Measurements from ENCODE around the gene SPIB. TPM values are rescaled to one million over a fixed set of nuclear protein-coding genes. Genes with fewer than 3 reads are reported as not detected.
"Not testable (repeated sequence)": the region's sequence is repeated elsewhere in the genome, so short reads cannot be mapped to it uniquely, and the experiment has no call there.

SPIB gene
- polyA plus RNA-seq, 2 donors = 0.06 to 0.22 TPM

DNA sequence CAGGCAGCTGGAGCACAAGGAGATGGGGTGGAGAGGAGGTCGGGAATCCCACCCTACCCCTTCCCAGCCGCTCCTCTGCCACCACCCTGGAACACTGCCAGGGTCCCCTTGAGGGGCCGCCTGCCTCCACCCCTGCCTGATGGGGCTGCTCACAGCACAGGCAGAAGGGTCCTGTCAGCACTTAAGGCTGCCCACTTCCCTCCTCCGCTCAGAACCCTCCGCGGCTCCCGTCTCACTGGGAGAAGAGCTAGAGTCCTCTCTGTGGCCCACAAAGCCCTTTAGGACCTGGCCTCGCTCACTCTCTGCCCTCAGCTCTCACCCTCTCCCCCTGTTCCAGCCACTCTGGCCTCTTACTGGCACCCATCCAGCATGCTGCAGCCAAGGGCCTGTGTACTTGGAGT lies 38.0 kb upstream of the SPIB start:
- WGBS, 2 donors = 76 to 79% methylated on average over 8 of the region's 8 CpGs
- H3K27me3 ChIP-seq (ENCODE audit: control insufficient read depth in 1 of 2, insufficient read depth in 2 of 2, low read length in 2 of 2) = no peaks in the 10 kb centered on the region
- H3K4me1 ChIP-seq (ENCODE audit: control insufficient read depth in 2 of 2, insufficient read depth in 2 of 2, low read length in 1 of 2) = no peaks in the 10 kb centered on the region
- no peak overlapping the region for H3K27ac ChIP-seq (ENCODE audit: low read depth in 2 of 2, low read length in 1 of 2)
- H3K36me3 ChIP-seq (ENCODE audit: control insufficient read depth in 2 of 2, insufficient read depth in 2 of 2, low read length in 1 of 2) = peaks cover 12 to 43% of the 10 kb centered on the region in 2 donors
- no peaks in the 10 kb centered on the region for H3K9me3 ChIP-seq (ENCODE audit: control insufficient read depth in 2 of 2, insufficient read depth in 1 of 2, low read depth in 1 of 2, low read length in 1 of 2)
- no peak overlapping the region for H3K4me3 ChIP-seq (ENCODE audit: low read depth in 1 of 2, low read length in 2 of 2)

DNA sequence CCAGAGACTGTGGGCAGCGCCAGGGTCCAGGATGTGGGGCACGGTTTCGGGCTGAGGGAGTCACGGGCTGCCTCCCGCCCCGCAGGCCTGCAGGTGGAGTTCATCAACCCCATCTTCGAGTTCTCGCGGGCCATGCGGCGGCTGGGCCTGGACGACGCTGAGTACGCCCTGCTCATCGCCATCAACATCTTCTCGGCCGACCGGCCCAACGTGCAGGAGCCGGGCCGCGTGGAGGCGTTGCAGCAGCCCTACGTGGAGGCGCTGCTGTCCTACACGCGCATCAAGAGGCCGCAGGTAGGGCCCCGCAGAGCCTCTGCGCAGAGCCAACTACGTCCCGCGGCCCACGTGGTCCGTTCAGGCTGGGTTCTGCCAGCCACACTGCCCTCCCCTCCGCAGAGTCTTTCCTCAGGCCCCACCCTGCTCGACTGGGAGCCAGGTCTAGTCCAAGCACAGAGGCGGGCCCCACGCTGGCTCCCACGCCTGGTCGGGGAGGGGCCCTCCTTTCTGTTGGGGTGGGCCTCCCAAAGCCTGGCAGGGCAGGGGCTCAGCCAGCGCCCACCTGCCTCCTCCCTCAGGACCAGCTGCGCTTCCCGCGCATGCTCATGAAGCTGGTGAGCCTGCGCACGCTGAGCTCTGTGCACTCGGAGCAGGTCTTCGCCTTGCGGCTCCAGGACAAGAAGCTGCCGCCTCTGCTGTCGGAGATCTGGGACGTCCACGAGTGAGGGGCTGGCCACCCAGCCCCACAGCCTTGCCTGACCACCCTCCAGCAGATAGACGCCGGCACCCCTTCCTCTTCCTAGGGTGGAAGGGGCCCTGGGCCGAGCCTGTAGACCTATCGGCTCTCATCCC lies 36.6 kb upstream of the SPIB start:
- Histone ChIP-seq H3K9me3 (ENCODE audit: control insufficient read depth in 2 of 2, insufficient read depth in 1 of 2, low read depth in 1 of 2, low read length in 1 of 2) (no peaks in the 10 kb centered on the region), H3K27ac (ENCODE audit: low read depth in 2 of 2, low read length in 1 of 2) (no peak overlapping the region), H3K4me1 (ENCODE audit: control insufficient read depth in 2 of 2, insufficient read depth in 2 of 2, low read length in 1 of 2) (no peaks in the 10 kb centered on the region), H3K36me3 (ENCODE audit: control insufficient read depth in 2 of 2, insufficient read depth in 2 of 2, low read length in 1 of 2) (peaks cover 12 to 43% of the 10 kb centered on the region in 2 donors), H3K4me3 (ENCODE audit: low read depth in 1 of 2, low read length in 2 of 2) (no peak overlapping the region), H3K27me3 (ENCODE audit: control insufficient read depth in 1 of 2, insufficient read depth in 2 of 2, low read length in 2 of 2) (no peaks in the 10 kb centered on the region)
- WGBS, 2 donors = 91 to 92% methylated on average over 54 to 58 of the region's 58 CpGs

DNA sequence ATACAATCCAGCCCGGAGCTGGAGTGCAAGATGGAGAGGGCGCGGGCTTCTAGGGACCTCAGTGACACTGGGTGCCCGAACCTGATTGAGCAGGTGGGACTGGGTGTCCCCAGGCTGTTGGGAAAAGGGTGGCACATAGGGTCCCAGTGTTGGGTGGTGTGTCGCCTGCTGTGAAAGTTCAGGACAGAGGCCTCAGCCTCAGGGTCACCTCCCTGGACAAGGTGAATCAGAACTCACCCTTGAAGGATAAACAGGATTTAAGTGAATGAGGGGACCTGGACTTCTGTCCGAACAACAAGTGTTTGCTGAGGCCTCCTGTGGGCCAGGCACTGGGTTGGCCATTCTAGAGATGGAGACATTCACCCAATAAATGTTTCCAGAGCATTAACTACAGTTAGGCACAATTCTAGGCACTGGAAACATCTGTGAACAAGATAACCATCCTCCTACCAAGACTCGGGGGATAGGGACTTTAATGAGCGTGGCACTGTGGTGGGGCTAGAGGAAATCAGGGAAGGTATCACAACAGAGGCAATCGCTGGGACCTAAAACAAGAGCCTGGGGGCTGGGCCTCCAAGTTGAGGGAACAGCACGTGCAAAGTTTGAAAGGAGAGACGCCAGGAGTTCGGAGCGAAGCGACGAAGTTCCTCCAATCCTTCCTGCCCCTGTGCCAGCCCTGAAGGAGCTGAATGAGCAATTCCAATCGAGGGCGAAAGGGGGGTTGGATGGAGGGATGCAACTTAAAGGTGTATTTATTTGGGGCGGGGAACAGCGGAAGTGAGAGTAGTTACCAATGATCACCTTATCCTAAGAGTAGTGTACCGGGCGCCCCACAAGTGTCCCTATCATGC lies 35.5 kb upstream of the SPIB start:
- H3K9me3 ChIP-seq (ENCODE audit: control insufficient read depth in 2 of 2, insufficient read depth in 1 of 2, low read depth in 1 of 2, low read length in 1 of 2) = no peaks in the 10 kb centered on the region
- peak overlapping the region; percentile 84 to 93 for H3K27ac ChIP-seq (ENCODE audit: low read depth in 2 of 2, low read length in 1 of 2)
- H3K4me3 ChIP-seq (ENCODE audit: low read depth in 1 of 2, low read length in 2 of 2) = peak overlapping the region; percentile 43 to 60
- peaks cover 12 to 46% of the 10 kb centered on the region in 2 donors for H3K36me3 ChIP-seq (ENCODE audit: control insufficient read depth in 2 of 2, insufficient read depth in 2 of 2, low read length in 1 of 2)
- no peaks in the 10 kb centered on the region for H3K27me3 ChIP-seq (ENCODE audit: control insufficient read depth in 1 of 2, insufficient read depth in 2 of 2, low read length in 2 of 2)
- H3K4me1 ChIP-seq (ENCODE audit: control insufficient read depth in 2 of 2, insufficient read depth in 2 of 2, low read length in 1 of 2) = no peaks in the 10 kb centered on the region
- WGBS, 2 donors = 43 to 50% methylated on average over 21 of the region's 21 CpGs

DNA sequence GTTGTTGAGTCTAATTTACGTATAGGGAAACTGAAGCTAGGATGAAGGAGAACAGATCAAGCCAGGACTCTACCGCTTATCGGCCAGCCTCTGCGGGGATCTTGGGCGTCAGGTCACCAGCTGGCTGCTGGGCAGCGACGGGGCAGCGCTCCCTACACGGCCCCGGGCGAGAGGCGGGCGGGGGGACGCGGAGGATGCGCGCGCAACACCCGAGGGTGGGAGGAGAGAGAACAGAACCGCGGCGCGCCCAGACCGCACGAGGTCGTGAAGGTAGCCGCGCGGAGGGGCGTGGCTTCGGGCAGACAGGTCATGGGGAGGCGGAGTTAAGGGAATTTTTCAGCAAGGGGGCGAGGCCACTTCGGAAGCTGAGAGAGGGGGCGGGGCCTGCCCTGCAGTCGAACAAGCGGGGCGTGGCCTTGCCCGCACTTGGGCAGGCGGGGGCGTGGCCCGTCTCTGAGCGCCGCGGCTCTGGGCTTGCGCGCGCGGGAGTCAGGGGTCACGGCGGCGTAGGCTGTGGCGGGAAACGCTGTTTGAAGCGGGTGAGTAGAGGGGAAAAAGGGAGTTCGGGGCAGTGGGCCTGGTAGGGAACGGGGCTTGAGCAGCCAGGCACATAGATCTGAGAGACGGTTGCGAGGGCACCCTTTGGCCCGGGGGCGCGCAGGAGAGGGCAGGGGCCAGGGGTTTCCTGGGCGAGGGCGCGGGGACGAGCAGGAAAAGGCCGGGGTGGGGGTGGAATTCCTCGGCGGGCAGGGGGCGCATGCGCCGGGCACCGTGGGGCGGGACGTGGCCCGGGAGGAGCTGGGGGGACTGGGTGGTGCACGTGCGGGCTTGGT lies 34.7 kb upstream of the SPIB start, which contains the start of gene POLD1:
TSS of gene POLD1 (plus strand) at position 496 of the 833 bp plus-strand sequence. CDS start 14,505 bp downstream, outside the sequence.
- Histone ChIP-seq H3K27me3 (ENCODE audit: control insufficient read depth in 1 of 2, insufficient read depth in 2 of 2, low read length in 2 of 2) (no peaks in the 10 kb centered on the region), H3K36me3 (ENCODE audit: control insufficient read depth in 2 of 2, insufficient read depth in 2 of 2, low read length in 1 of 2) (peaks cover 12 to 38% of the 10 kb centered on the region in 2 donors), H3K27ac (ENCODE audit: low read depth in 2 of 2, low read length in 1 of 2) (peak within 1 kb of the TSS; percentile 84 to 93), H3K4me3 (ENCODE audit: low read depth in 1 of 2, low read length in 2 of 2) (peak within 1 kb of the TSS; percentile 60 to 66), H3K9me3 (ENCODE audit: control insufficient read depth in 2 of 2, insufficient read depth in 1 of 2, low read depth in 1 of 2, low read length in 1 of 2) (no peaks in the 10 kb centered on the region), H3K4me1 (ENCODE audit: control insufficient read depth in 2 of 2, insufficient read depth in 2 of 2, low read length in 1 of 2) (no peaks in the 10 kb centered on the region)
- 1% methylated on average over 72 to 78 of the region's 78 CpGs for WGBS, 2 donors

DNA sequence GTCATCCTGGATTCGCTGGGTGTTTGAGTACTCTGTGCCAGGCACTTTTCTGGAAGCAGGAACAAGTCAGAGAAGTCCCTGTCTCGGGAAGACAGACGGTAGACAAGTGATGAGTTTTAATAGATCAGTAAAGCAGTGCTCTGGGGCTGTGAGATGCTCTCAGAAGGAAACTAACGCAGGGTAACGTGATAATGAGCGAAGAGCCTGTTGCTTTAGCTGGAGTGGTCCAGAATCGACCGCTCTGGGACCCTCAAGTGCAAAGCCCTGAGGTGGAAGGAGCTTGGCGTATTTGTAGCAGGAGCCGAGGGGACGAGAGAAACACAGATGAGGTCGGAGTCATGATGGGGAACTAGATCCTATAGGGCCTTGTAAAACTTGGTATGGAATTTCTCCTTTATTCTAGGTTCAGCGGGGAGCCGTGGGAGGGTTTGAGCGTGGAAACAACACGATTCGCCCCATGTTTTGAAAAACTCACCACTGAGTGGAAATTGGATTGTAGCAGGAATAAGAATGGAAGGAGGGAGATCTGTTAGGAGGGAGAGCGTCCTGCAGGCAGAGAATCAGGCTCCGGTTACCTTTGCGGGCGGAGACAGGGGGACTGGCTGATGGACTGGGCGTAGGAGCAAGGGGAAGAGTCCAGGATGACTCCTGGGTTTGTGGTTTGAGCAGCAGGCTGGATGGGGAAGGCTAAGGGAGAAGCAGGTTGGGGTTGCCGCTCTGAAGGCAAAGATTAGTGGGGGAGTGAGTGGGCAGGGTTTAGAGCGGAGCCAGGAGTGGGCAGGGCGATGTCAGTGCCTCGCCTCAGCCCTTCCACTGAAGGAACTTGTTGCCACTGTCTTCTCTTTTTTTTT lies 33.8 kb upstream of the SPIB start:
- no peaks in the 10 kb centered on the region for H3K27me3 ChIP-seq (ENCODE audit: control insufficient read depth in 1 of 2, insufficient read depth in 2 of 2, low read length in 2 of 2)
- peak overlapping the region; percentile 60 to 66 for H3K4me3 ChIP-seq (ENCODE audit: low read depth in 1 of 2, low read length in 2 of 2)
- no peaks in the 10 kb centered on the region for H3K9me3 ChIP-seq (ENCODE audit: control insufficient read depth in 2 of 2, insufficient read depth in 1 of 2, low read depth in 1 of 2, low read length in 1 of 2)
- H3K4me1 ChIP-seq (ENCODE audit: control insufficient read depth in 2 of 2, insufficient read depth in 2 of 2, low read length in 1 of 2) = no peaks in the 10 kb centered on the region
- peaks cover 7 to 31% of the 10 kb centered on the region in 2 donors for H3K36me3 ChIP-seq (ENCODE audit: control insufficient read depth in 2 of 2, insufficient read depth in 2 of 2, low read length in 1 of 2)
- H3K27ac ChIP-seq (ENCODE audit: low read depth in 2 of 2, low read length in 1 of 2) = peak overlapping the region; percentile 56 to 85
- WGBS, 2 donors = 10 to 14% methylated on average over 26 of the region's 26 CpGs

DNA sequence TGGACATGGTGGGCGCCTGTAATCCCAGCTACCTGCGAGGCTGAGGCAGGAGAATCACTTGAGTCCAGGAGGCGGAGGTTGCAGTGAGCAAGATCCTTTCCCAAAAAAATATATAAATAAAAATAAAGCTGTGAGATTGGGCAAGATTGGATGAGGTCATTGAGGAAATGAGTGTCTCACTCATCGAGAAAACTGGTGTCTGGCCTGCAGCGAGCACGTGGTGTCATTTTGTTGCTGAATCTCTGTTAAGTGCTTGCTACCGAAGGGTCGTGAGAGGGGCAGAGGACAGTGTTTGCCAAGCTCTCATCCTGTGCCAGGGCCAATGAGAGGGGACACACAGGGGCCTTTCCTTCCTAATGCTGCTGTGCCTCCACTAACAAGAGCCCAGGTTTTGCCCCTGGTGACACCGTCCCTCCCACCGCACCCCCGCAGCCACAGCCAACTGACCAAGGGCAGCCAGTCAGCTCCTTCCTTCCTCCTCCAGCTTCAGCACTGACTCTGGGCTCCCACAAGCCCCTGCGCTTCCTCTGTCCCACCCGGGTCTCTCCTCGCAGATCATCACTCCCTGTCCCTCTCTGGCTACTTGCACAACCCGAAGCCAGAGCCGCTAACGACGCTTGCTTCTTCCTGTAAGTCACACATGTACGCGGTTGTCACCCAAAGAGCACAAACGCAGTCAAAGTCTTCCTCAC lies 31.4 kb upstream of the SPIB start:
- peaks cover 0 to 9% of the 10 kb centered on the region in 2 donors for H3K36me3 ChIP-seq (ENCODE audit: control insufficient read depth in 2 of 2, insufficient read depth in 2 of 2, low read length in 1 of 2)
- WGBS, 2 donors = 87 to 90% methylated on average over 21 of the region's 21 CpGs
- no peaks in the 10 kb centered on the region for H3K27me3 ChIP-seq (ENCODE audit: control insufficient read depth in 1 of 2, insufficient read depth in 2 of 2, low read length in 2 of 2)
- no peak overlapping the region for H3K4me3 ChIP-seq (ENCODE audit: low read depth in 1 of 2, low read length in 2 of 2)
- no peaks in the 10 kb centered on the region for H3K9me3 ChIP-seq (ENCODE audit: control insufficient read depth in 2 of 2, insufficient read depth in 1 of 2, low read depth in 1 of 2, low read length in 1 of 2)
- no peaks in the 10 kb centered on the region for H3K4me1 ChIP-seq (ENCODE audit: control insufficient read depth in 2 of 2, insufficient read depth in 2 of 2, low read length in 1 of 2)
- no peak overlapping the region for H3K27ac ChIP-seq (ENCODE audit: low read depth in 2 of 2, low read length in 1 of 2)

DNA sequence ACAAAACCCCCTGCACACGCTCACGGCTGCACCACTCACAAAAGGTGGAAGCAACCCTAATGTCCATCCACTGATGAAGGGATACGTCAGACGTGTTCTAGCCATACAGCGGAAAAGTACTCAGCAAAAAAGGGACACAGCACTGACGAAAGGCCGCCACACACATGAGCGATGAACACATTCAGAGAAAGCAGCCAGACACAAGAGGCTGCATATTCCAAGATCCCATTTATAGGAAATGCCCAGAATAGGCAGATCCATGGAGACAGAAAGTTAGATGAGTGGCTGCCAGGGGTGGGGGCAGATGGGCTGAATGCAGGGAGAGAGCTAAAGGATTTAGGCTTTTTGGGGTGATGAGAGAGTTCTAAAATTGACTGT lies 30.9 kb upstream of the SPIB start:
- no peaks in the 10 kb centered on the region for H3K4me1 ChIP-seq (ENCODE audit: control insufficient read depth in 2 of 2, insufficient read depth in 2 of 2, low read length in 1 of 2)

DNA sequence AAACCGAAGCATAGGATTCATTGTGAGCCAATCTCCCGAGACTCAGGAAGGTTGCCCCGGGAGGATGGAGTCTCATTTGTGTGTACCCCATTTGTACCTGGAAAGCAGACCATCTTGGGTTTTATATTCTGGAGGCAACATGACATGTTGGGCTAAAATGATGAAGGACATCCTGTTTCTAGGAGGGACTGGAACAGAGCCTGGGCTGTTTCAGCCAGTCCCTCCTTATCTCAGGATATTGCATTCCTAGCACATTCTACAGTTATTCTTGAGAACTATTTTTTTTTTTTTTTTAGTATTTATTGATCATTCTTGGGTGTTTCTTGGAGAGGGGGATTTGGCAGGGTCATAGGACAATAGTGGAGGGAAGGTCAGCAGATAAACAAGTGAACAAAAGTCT lies 28.4 kb upstream of the SPIB start:
- H3K27me3 ChIP-seq (ENCODE audit: control insufficient read depth in 1 of 2, insufficient read depth in 2 of 2, low read length in 2 of 2); H3K9me3 ChIP-seq (ENCODE audit: control insufficient read depth in 2 of 2, insufficient read depth in 1 of 2, low read depth in 1 of 2, low read length in 1 of 2); H3K27ac ChIP-seq (ENCODE audit: low read depth in 2 of 2, low read length in 1 of 2); H3K4me3 ChIP-seq (ENCODE audit: low read depth in 1 of 2, low read length in 2 of 2); H3K36me3 ChIP-seq (ENCODE audit: control insufficient read depth in 2 of 2, insufficient read depth in 2 of 2, low read length in 1 of 2); H3K4me1 ChIP-seq (ENCODE audit: control insufficient read depth in 2 of 2, insufficient read depth in 2 of 2, low read length in 1 of 2): not testable (repeated sequence)
- WGBS, 2 donors = 92 to 93% methylated on average over 3 of the region's 3 CpGs

More for the DNA sequence above, 30.9 kb upstream of the SPIB start:
- Histone ChIP-seq H3K27ac (ENCODE audit: low read depth in 2 of 2, low read length in 1 of 2) (no peak overlapping the region), H3K36me3 (ENCODE audit: control insufficient read depth in 2 of 2, insufficient read depth in 2 of 2, low read length in 1 of 2) (peaks cover 0 to 6% of the 10 kb centered on the region in 2 donors), H3K9me3 (ENCODE audit: control insufficient read depth in 2 of 2, insufficient read depth in 1 of 2, low read depth in 1 of 2, low read length in 1 of 2) (no peaks in the 10 kb centered on the region), H3K4me3 (ENCODE audit: low read depth in 1 of 2, low read length in 2 of 2) (no peak overlapping the region), H3K27me3 (ENCODE audit: control insufficient read depth in 1 of 2, insufficient read depth in 2 of 2, low read length in 2 of 2) (no peaks in the 10 kb centered on the region)
- 94 to 97% methylated on average over 8 of the region's 8 CpGs for WGBS, 2 donors
